NCI-H1105 (cell line): ENCODE data around the gene TNRC6B.
"Not testable (repeated sequence)": the region's sequence is repeated elsewhere in the genome, so short reads cannot be mapped to it uniquely, and the experiment has no call there.

Experiments
- DNase-seq: peaks from one replicate; lab custom pipeline; 2025; lab: John Stamatoyannopoulos, UW

TNRC6B gene

DNA sequence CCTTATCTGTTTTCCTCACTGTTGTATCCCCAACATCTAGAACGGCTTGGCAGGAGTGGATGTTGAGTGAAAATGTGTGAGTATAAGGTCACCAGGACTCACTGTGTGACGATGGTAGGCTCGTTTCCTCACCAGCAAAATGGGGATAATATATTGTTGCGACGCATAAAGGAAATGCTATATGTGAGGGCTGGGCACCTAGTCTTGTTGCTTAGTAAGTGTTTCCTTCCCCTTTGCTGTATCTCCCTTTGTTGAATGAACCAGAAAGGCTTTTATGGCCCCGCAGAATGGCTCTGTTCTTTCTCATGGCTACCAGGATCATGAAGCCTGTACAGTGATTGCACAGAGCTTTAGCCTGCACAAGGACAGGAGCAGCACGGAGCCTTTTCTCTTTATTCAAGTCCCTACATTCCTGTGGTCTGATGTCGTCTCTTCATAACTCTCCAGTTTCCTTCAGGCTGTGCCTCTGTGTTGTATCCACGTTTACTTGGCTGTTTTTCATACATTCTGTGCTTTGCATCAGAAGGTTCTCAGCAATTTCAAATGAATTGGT is 5.4 kb downstream of the TNRC6B start:
- DNase-seq: no peak

GRCh38 chr22:40183603-40184002 is 5.9 kb downstream of the TNRC6B start:
- not testable (repeated sequence) for DNase-seq

GRCh38 chr22:40187389-40187788 is 9.7 kb downstream of the TNRC6B start:
- no peak for DNase-seq

DNA sequence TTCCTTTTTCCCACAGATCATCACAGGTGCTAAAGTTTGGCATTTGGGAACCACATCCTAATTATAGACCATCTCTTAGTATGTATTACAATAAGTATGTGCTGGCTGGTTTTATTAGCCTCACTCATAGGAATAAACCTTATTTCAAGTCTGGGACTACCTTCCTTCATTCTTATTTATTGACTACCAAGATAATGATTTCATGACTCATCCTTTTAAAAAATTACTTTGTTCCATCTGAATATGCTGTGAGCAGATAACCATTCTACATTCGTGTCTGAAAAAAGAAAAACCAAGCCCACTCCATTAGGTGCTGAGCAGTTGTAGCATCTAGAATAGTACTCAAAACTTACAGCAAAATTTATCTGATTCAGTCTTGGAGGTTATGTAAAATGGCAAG is 12.3 kb downstream of the TNRC6B start:
- no peak for DNase-seq

- no peak for DNase-seq
These were observed 12.8 kb downstream of the TNRC6B start for GRCh38 chr22:40190501-40190900.

GRCh38 chr22:40193429-40194421 is 16.0 kb downstream of the TNRC6B start:
- no peak for DNase-seq

DNA sequence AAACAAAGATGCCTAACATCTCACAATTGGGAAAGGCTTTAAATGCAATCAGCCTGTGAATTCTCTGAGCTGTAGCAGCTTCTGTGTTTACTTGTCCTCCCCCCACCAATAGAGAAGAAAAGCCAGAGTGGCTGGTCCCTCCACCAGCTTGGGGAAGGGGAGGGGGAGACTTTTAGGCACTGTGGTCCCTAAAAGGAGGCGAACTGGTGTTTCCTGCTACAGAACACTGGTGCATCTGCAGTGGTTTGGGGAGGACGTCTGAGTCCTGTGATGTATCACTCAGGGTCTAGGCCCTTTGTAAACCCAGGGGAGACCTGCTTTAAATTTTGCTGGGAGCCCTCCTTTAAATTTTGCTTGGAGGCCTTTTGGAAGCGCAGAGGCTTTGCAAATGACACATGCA is 16.9 kb downstream of the TNRC6B start:
- DNase-seq: no peak

GRCh38 chr22:40196628-40197360 is 19.1 kb downstream of the TNRC6B start:
- DNase-seq: no peak

DNA sequence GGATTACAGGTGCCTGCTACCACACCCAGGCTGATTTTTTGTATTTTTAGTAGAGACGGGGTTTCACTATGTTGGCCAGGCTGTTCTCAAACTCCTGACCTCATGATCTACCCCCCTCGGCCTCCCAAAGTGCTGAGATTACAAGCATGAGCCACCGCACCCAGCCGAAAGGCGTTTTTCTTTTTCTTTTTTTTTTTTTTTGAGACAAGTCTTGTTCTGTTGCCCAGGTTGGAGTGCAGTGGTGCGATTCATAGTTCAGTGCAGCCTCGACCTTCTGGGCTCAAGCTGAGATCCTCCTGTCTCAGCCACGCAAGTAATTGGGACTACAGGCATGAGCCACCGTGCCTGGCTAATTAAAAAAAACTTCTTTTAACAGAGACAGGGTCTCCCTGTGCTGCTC is 19.7 kb downstream of the TNRC6B start:
- DNase-seq: not testable (repeated sequence)

GRCh38 chr22:40198733-40199132 is 21.0 kb downstream of the TNRC6B start:
- DNase-seq: no peak

DNA sequence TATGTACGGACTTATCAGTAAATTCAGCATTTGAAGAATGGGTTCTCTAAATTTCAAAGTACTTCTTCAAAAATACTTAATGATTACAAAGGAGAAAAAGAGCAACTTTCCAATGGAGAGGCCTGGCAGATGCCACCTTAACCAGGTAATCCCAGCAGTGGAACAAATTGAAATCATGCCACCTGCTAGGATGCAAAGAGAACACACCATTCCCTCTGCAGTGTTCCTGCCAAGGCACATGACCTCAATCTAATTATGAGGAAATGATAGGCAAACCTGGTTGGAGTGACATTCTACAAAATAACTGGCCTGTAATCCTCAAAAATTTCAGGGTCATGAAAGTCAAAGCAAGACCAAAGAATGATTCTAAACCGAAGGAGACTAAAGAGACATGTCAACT is 21.5 kb downstream of the TNRC6B start:
- no peak for DNase-seq

GRCh38 chr22:40199852-40200251 is 22.1 kb downstream of the TNRC6B start:
- DNase-seq: no peak

DNA sequence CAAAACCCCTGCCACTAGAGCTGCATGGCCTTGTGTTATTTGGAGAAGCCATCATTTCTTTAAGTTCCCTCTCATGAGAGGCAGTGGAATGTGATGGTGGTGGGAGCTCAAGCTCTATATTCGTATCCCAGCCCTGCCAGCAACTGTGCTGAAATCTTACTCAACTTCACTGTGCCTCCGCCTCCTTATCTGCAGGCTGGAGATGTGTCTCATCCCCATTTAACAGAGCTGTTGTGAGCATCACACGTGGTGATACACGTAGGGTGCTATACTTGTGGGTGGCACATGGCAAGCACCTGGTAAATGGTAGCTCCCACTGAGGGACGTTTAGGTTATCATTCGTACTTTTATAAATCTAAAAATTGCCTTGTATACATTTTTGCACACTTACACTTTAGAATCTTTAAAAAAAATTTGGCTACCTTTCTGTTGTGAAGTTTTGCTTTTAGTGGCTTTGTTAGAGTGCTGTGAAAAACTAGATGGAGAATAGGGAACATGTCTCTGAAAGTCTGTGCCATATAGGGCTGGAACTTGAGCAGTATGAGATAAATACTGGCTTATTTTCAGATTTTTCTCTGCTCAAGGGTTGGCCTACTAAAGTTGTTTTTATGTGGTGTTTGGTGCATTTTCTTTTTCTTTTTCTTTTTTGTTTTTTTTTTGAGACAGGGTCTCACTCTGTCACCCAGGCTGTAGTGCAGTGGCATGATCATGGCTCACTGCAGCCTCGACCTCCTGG is 23.2 kb downstream of the TNRC6B start:
- no peak for DNase-seq

DNA sequence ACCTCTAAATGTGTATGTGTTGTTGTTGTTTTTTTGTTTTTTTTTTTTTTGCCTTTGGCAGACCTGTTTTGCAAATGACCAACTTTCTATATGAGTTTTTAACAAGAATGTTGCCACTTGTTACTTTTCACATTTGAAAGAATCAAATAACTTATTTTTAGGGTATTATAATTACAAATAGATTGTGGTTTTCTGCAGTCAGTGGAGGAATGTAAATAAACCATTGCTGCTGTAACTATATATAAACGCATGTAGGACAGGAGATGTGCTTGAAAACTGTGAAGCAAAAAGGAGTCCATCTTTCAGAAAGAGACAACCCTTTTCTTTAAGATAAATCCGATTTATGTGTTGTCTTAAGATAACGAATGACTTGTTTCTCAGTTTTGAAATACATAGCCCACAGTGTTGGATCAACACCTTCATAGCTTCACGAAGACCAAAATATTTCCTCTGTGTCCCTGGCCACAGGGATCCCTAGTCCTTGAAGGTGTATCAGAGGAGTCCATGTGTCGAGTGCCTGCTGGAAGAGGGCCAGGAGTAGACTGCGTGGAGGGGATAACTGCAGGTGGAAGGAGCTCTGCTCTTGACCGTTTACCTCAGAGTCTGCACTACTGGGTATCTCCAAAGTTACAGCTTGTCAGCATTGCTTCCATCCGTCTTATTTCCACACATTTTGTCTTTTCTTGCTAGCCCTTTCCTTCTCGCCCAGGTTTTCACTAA is 24.7 kb downstream of the TNRC6B start:
- DNase-seq: peak; percentile 19

DNA sequence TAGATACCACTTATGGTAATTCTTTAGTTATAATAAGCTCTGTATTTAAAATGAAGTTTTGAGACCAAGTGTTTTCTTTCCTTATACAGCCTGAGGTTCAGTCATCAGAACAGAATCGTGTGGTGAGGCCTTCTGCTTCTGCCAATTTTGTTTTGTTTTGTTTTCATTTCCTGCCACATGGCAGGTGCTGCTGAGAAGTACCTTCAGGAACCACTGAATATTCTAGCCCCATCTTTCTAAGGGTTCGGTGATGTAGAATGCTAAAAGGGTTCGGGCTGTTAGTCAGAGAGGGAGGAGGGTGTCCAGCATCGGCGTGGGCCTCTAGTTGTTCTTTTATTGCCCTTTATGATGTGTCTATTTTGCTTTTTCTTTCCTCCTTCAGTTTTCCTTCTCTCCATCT is 25.8 kb downstream of the TNRC6B start:
- DNase-seq: peak; percentile 18

GRCh38 chr22:40204321-40205116 is 26.8 kb downstream of the TNRC6B start:
- DNase-seq: no peak

DNA sequence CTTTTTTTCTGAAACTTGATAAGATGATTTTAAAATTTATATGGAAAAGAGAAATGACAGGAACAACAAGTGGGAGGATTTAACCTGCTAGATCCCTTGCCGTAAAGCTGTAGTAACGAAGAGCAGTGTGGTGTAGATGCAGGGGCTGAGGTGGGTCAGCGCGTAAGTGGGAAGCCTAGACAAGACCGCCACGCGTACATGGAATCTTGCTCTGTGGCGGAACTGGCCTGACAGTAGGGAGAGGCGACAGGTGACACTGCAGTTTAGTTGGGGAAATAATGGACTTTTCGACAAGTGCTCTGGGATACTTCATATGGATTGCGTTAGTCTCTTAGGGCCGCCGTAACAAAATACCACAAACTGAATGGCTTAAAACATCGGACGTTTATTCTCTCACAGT is 28.8 kb downstream of the TNRC6B start:
- DNase-seq: no peak

GRCh38 chr22:40210818-40211217 is 33.1 kb downstream of the TNRC6B start:
- DNase-seq: no peak

- no peak for DNase-seq
These were observed 33.8 kb downstream of the TNRC6B start for GRCh38 chr22:40211476-40212054.

- DNase-seq: no peak
These were observed 34.4 kb downstream of the TNRC6B start for GRCh38 chr22:40212121-40212520.
